Liver (tissue), 9 donors: Measurements from ENCODE around the gene CHRNA4. TPM values are rescaled to one million over a fixed set of nuclear protein-coding genes. Genes with fewer than 3 reads are reported as not detected.

Experiments used
- DNase-seq: peaks from one replicate; pipeline ENCODE4 v3.0.0-alpha.2; 2017; ENCODE audit warnings: low spot score
- H3K27ac ChIP-seq, 2 donors: one replicate each; pipeline ENCODE4 v1.7.0; 2013; ENCODE audit warnings: inconsistent platforms in 2 of 2, low read length in 2 of 2, control low read depth in 1 of 2, low read depth in 1 of 2, mild to moderate bottlenecking in 1 of 2
- H3K27me3 ChIP-seq, 4 donors: one replicate each; pipeline versions ENCODE4 v1.6.1 to v1.7.0; 2013; ENCODE audit warnings: low read length in 3 of 4, inconsistent platforms in 1 of 4, mild to moderate bottlenecking in 1 of 4, moderate library complexity in 1 of 4; ENCODE audit not compliant: control insufficient read depth in 4 of 4, insufficient read depth in 4 of 4
- H3K36me3 ChIP-seq, 4 donors: one replicate each; pipeline versions ENCODE4 v1.6.1 to v1.7.0; 2013; ENCODE audit warnings: low read length in 3 of 4, mild to moderate bottlenecking in 3 of 4, low read depth in 1 of 4, moderate library complexity in 1 of 4; ENCODE audit not compliant: control insufficient read depth in 4 of 4, insufficient read depth in 3 of 4
- H3K4me1 ChIP-seq, 4 donors: one replicate each; pipeline versions ENCODE4 v1.6.1 to v1.7.0; 2013; ENCODE audit warnings: low read length in 3 of 4, mild to moderate bottlenecking in 3 of 4, moderate library complexity in 1 of 4; ENCODE audit not compliant: control insufficient read depth in 4 of 4, insufficient read depth in 4 of 4
- H3K4me3 ChIP-seq, 3 donors: one replicate each; pipeline versions ENCODE4 v1.6.1 to v1.7.0; 2013; ENCODE audit warnings: low read length in 3 of 3, control low read depth in 1 of 3, low read depth in 1 of 3, mild to moderate bottlenecking in 1 of 3
- H3K9ac ChIP-seq, 2 donors: one replicate each; pipeline ENCODE4 v1.7.0; 2013; ENCODE audit warnings: low read length in 2 of 2, mild to moderate bottlenecking in 2 of 2, moderate library complexity in 2 of 2, control low read depth in 1 of 2, low read depth in 1 of 2
- H3K9me3 ChIP-seq, 4 donors: one replicate each; pipeline versions ENCODE4 v1.6.1 to v1.7.0; 2013; ENCODE audit warnings: low read length in 3 of 4; ENCODE audit not compliant: control insufficient read depth in 4 of 4
- CTCF ChIP-seq: fragments of 150-350 bp; IDR thresholded peaks from 2 replicates; pipeline ENCODE4 v1.5.1; 2017; ENCODE audit warnings: improper control_type of control experiment, low read depth, low read length; ENCODE audit not compliant: missing input control
- EGR1 ChIP-seq, 2 donors: IDR thresholded peaks; 2 replicates each; pipeline ENCODE4 v1.6.1; 2016 to 2018; ENCODE audit warnings: antibody characterized with exemption in 2 of 2, low read depth in 2 of 2
- FOXA1 ChIP-seq: IDR thresholded peaks from 2 replicates; pipeline ENCODE4 v1.6.1; 2016; ENCODE audit warnings: antibody characterized with exemption
- FOXA2 ChIP-seq: IDR thresholded peaks from 2 replicates; pipeline ENCODE4 v1.6.1; 2016; ENCODE audit warnings: antibody characterized with exemption
- GABPA ChIP-seq, 2 donors: IDR thresholded peaks in 1 of 2; conservative IDR thresholded peaks in 1 of 2; 2 replicates each; pipeline ENCODE4 v1.6.1; 2016; ENCODE audit warnings: antibody characterized with exemption in 2 of 2, mild to moderate bottlenecking in 1 of 2, moderate library complexity in 1 of 2
- HNF4A ChIP-seq, 2 donors: conservative IDR thresholded peaks; 2 replicates each; pipeline ENCODE4 v1.6.1; 2016; ENCODE audit warnings: antibody characterized with exemption in 2 of 2, mild to moderate bottlenecking in 2 of 2
- HNF4G ChIP-seq: IDR thresholded peaks from 2 replicates; pipeline ENCODE4 v1.6.1; 2016; ENCODE audit warnings: antibody characterized with exemption
- JUND ChIP-seq, 2 donors: IDR thresholded peaks; 2 replicates each; pipeline ENCODE4 v1.6.1; 2016; ENCODE audit warnings: antibody characterized with exemption in 2 of 2
- MAX ChIP-seq: IDR thresholded peaks from 2 replicates; pipeline ENCODE4 v1.6.1; 2016; ENCODE audit warnings: antibody characterized with exemption
- NR2F2 ChIP-seq: IDR thresholded peaks from 2 replicates; pipeline ENCODE4 v1.6.1; 2016; ENCODE audit warnings: antibody characterized with exemption
- RAD21 ChIP-seq, 2 donors: IDR thresholded peaks; 2 replicates each; pipeline ENCODE4 v1.6.1; 2016; ENCODE audit warnings: antibody characterized with exemption in 2 of 2, mild to moderate bottlenecking in 2 of 2
- REST ChIP-seq: IDR thresholded peaks from 2 replicates; pipeline ENCODE4 v1.6.1; 2016; ENCODE audit warnings: antibody characterized with exemption, mild to moderate bottlenecking
- RXRA ChIP-seq, 2 donors: IDR thresholded peaks; 2 replicates each; pipeline ENCODE4 v1.6.1; 2017 to 2018; ENCODE audit warnings: antibody characterized with exemption in 2 of 2, mild to moderate bottlenecking in 1 of 2
- SP1 ChIP-seq: IDR thresholded peaks from 2 replicates; pipeline ENCODE4 v1.6.1; 2018; ENCODE audit warnings: antibody characterized with exemption, mild to moderate bottlenecking
- TAF1 ChIP-seq: conservative IDR thresholded peaks from 2 replicates; pipeline ENCODE4 v1.6.1; 2016; ENCODE audit warnings: antibody characterized with exemption, mild to moderate bottlenecking
- YY1 ChIP-seq: IDR thresholded peaks from 2 replicates; pipeline ENCODE4 v1.6.1; 2016; ENCODE audit warnings: antibody characterized with exemption, mild to moderate bottlenecking
- WGBS: extraction: QIAGEN DNeasy Blood & Tissue Kit; methylation state at CpG from one replicate; pipeline ENCODE4 v1.1.7; 2013; 5-methylcytosine and 5-hydroxymethylcytosine counted together
- polyA plus RNA-seq, 2 donors: library from polyadenylated mRNA; stranded (reverse) in 1 of 2; unstranded in 1 of 2; fragments of 200-250 nt in 1 of 2; fragments of >200 nt in 1 of 2; fragmentation: Nextera tagmentation in 1 of 2; extraction: Ambion mirVana in 1 of 2; gene quantifications; one replicate each; pipeline versions ENCODE4 v1.2.1 to v1.2.3, GENCODE V29; 2013 to 2015
- total RNA-seq, 2 donors: library from RNA; depleted of rRNA; stranded (reverse); fragments of >200 nt; gene quantifications; one replicate each; pipeline ENCODE4 v1.2.3, GENCODE V29; 2014
- TF ChIP-seq, protein P1 (sequence below): IDR thresholded peaks from 2 replicates; pipeline ENCODE4 v1.6.1; 2016; ENCODE audit warnings: antibody characterized with exemption
- TF ChIP-seq, protein P2 (sequence below): IDR thresholded peaks from 2 replicates; pipeline ENCODE4 v1.6.1; 2016; ENCODE audit warnings: antibody characterized with exemption
- donor health status: healthy.
- donor health status: healthy.
- donor health status: healthy.
- donor health status: healthy.
- donor health status: healthy.

The CHRNA4 gene
- total and polyA plus RNA-seq, 4 donors: 3.2 to 23.3 (median 6.4) TPM; not detected in 1

DNA sequence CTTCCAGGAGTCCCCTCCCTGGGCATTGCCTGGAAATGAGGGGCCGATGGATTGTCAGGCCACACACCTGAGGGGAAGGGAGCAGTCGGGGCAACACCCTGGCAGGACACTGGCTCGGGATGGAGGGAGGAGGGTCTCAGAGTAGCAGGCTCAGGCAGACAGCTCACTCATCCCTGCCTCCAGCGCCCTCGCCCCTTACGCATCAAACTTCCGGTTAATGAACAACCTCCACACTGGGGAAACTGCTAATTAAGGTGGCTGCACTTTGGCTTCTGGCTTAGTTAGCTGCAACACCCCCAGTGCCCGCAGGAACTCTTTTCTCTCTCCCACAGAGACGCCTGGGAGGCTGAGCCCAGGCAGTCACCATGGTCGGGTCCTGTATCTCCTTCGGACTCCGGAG, 13.4 kb upstream of the CHRNA4 start:
- Histone ChIP-seq H3K36me3 (no peaks in the 10 kb centered on the region), H3K4me3 (no peak overlapping the region), H3K4me1 (no peaks in the 10 kb centered on the region), H3K27ac (no peak overlapping the region), H3K9ac (no peak overlapping the region), H3K27me3 (peaks cover 0 to 3% (median under 1%) of the 10 kb centered on the region in 4 donors), H3K9me3 (no peaks in the 10 kb centered on the region)
- DNase-seq: no peak
- 50% methylated on average over 12 of the region's 12 CpGs for WGBS
- TF ChIP-seq GABPA (IDR thresholded peaks at IDR 0.05 in 1 of 2, conservative IDR thresholded peaks at IDR 0.05 in 1 of 2) (no peak), YY1 (no peak), HNF4G (no peak), SP1 (no peak), TAF1 (no peak), HNF4A (conservative IDR thresholded peaks at IDR 0.05) (no peak), FOXA2 (no peak), EGR1 (IDR thresholded peaks at IDR 0.05; ENCODE audit: low read depth in 2 of 2) (no peak), RXRA (IDR thresholded peaks at IDR 0.05) (no peak), FOXA1 (no peak), RAD21 (IDR thresholded peaks at IDR 0.05) (no peak), NR2F2 (no peak), JUND (IDR thresholded peaks at IDR 0.05) (no peak), CTCF (no peak), REST (no peak)
- TF ChIP-seq, protein P1, sequence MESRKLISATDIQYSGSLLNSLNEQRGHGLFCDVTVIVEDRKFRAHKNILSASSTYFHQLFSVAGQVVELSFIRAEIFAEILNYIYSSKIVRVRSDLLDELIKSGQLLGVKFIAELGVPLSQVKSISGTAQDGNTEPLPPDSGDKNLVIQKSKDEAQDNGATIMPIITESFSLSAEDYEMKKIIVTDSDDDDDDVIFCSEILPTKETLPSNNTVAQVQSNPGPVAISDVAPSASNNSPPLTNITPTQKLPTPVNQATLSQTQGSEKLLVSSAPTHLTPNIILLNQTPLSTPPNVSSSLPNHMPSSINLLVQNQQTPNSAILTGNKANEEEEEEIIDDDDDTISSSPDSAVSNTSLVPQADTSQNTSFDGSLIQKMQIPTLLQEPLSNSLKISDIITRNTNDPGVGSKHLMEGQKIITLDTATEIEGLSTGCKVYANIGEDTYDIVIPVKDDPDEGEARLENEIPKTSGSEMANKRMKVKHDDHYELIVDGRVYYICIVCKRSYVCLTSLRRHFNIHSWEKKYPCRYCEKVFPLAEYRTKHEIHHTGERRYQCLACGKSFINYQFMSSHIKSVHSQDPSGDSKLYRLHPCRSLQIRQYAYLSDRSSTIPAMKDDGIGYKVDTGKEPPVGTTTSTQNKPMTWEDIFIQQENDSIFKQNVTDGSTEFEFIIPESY: no peak
- TF ChIP-seq, protein P2, sequence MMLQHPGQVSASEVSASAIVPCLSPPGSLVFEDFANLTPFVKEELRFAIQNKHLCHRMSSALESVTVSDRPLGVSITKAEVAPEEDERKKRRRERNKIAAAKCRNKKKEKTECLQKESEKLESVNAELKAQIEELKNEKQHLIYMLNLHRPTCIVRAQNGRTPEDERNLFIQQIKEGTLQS: no peak

DNA sequence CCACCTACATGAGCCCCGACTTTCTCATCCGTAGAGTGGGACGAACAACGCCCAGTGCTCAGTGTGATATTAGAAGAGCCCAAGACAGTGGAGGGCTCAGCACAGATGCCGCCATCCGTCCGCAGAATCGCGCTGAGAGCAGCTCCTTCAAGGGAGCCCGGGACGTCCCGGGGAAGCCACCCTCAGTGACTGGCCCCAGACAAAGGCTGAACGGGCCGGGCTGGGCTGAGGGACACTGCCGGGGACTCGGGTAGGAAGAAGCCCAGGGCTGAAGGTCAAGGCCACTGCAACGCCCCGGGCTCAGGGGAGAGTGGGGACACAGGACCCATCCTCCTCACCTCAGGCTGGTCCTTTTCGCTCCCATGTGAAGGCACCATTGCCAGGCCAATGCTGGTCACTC, 12.8 kb upstream of the CHRNA4 start:
- TF ChIP-seq NR2F2 (no peak), REST (no peak), YY1 (no peak), MAX (no peak), FOXA2 (no peak), RXRA (IDR thresholded peaks at IDR 0.05) (no peak)
- no peak overlapping the region for H3K4me3 ChIP-seq
- H3K9me3 ChIP-seq: no peaks in the 10 kb centered on the region
- H3K36me3 ChIP-seq: no peaks in the 10 kb centered on the region
- no peak overlapping the region for H3K9ac ChIP-seq
- H3K27ac ChIP-seq: no peak overlapping the region
- peaks cover 0 to 3% (median under 1%) of the 10 kb centered on the region in 4 donors for H3K27me3 ChIP-seq
- DNase-seq: no peak
- no peaks in the 10 kb centered on the region for H3K4me1 ChIP-seq
- WGBS: 71% methylated on average over 19 of the region's 19 CpGs
